OCI-LY3 (cell line): ENCODE measurements around the gene DPYSL3.

Experiments used
- H2AFZ ChIP-seq: fragments of 200-600, 300-600 bp; shearing (Covaris generic); 2 replicates; pipeline ENCODE4 v1.6.0; 2014; ENCODE audit warnings: antibody characterized with exemption, low read depth, low read length
- H3K27ac ChIP-seq: fragments of 200-600, 300-600 bp; sonication (generic); 2 replicates; pipeline ENCODE4 v1.5.1; 2014; ENCODE audit warnings: mild to moderate bottlenecking, low read length, moderate library complexity, mixed read lengths
- H3K27me3 ChIP-seq: fragments of 200-600, 300-600 bp; sonication (generic); 2 replicates; pipeline ENCODE4 v1.6.1; 2014; ENCODE audit warnings: low read depth, low read length, mixed read lengths
- H3K36me3 ChIP-seq: fragments of 200-600, 300-600 bp; sonication (generic); replicated peaks from 2 replicates; pipeline ENCODE3; 2014; ENCODE audit warnings: low read depth, low read length, mixed read lengths
- H3K4me1 ChIP-seq: fragments of 300-600, 200-600 bp; sonication (generic); 2 replicates; pipeline ENCODE4 v1.6.1; 2014; ENCODE audit warnings: low read length, mixed read lengths
- H3K4me2 ChIP-seq: fragments of 200-600, 300-600 bp; sonication (generic); 2 replicates; pipeline ENCODE4 v1.6.1; 2014; ENCODE audit warnings: low read length, mixed read lengths
- H3K4me3 ChIP-seq: fragments of 300-600, 200-600 bp; sonication (generic); 2 replicates; pipeline ENCODE4 v1.5.1; 2014; ENCODE audit warnings: antibody characterized with exemption, mild to moderate bottlenecking, low read length, moderate library complexity
- H3K79me2 ChIP-seq: fragments of 300-600, 200-600 bp; shearing (Covaris generic); 2 replicates; pipeline ENCODE4 v1.6.1; 2014; ENCODE audit warnings: mild to moderate bottlenecking, low read length, mixed read lengths
- H3K9ac ChIP-seq: fragments of 300-600, 200-600 bp; shearing (Covaris generic); 2 replicates; pipeline ENCODE4 v1.6.0; 2014; ENCODE audit warnings: mild to moderate bottlenecking, low read length, moderate library complexity
- H3K9me3 ChIP-seq: fragments of 200-600, 300-600 bp; shearing (Covaris generic); 2 replicates; pipeline ENCODE4 v1.6.1; 2014; ENCODE audit warnings: low read length, mixed read lengths; ENCODE audit not compliant: insufficient read depth
- H4K20me1 ChIP-seq: fragments of 200-600, 300-600 bp; sonication (generic); 2 replicates; pipeline ENCODE4 v1.6.1; 2016; ENCODE audit warnings: low read length, mixed read lengths; ENCODE audit not compliant: insufficient read depth
- CTCF ChIP-seq: fragments of 200-600, 300-600 bp; sonication (generic); IDR thresholded peaks from 2 replicates; pipeline ENCODE4 v1.5.1; 2014; ENCODE audit warnings: antibody characterized with exemption, low read length, low read depth
- EZH2phosphoT487 ChIP-seq: fragments of 200-600 bp; shearing (Covaris generic); IDR thresholded peaks from 2 replicates; pipeline ENCODE4 v1.6.1; 2018; ENCODE audit warnings: antibody characterized with exemption, mixed run types, low read depth

The DPYSL3 gene

GRCh38 chr5:147445090-147445489, 64.8 kb downstream of the DPYSL3 start:
- Histone ChIP-seq H3K27ac (no peak overlapping the region), H3K79me2 (no peaks in the 10 kb centered on the region), H2AFZ (no peak overlapping the region), H3K9me3 (no peaks in the 10 kb centered on the region), H3K4me2 (no peak overlapping the region), H3K36me3 (no peaks in the 10 kb centered on the region), H4K20me1 (no peaks in the 10 kb centered on the region), H3K9ac (no peak overlapping the region), H3K4me1 (no peaks in the 10 kb centered on the region), H3K4me3 (no peak overlapping the region), H3K27me3 (no peaks in the 10 kb centered on the region)
- TF ChIP-seq EZH2phosphoT487 = no peak
- TF ChIP-seq CTCF = no peak

- H3K79me2 ChIP-seq = no peaks in the 10 kb centered on the region
- no peaks in the 10 kb centered on the region for H3K36me3 ChIP-seq
- H2AFZ ChIP-seq = no peak overlapping the region
- H3K27me3 ChIP-seq = no peaks in the 10 kb centered on the region
- H3K4me1 ChIP-seq = no peaks in the 10 kb centered on the region
- TF ChIP-seq EZH2phosphoT487 = no peak
- no peak for TF ChIP-seq CTCF
- H3K9me3 ChIP-seq = no peaks in the 10 kb centered on the region
- H3K27ac ChIP-seq = no peak overlapping the region
- H3K4me2 ChIP-seq = no peak overlapping the region
- H3K9ac ChIP-seq = no peak overlapping the region
- no peak overlapping the region for H3K4me3 ChIP-seq
- no peaks in the 10 kb centered on the region for H4K20me1 ChIP-seq
Observed at GRCh38 chr5:147442224-147442623, 67.6 kb downstream of the DPYSL3 start.

DNA sequence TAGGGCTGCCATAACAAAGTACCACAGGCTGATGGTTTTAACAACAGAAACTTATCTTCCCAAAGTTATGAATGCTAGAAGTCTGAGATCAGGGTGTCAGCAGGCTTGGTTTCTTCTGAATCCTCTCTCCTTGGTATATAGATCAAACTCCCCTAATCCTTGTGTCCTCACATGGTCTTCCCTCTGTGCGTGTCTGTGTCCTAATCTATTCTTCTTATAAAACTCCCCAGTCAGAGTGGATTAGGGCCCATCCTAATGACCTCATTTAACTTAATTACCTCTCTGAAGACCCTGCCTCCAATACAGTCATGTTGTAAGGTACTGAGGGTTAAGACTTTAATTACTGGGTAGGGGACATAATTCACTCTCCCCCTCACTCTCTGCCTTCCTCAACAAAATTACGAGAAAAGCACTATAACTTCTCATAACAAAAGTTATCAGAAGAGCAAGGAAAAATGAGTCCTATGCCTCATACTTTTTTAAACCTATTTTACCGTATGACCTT, 68.6 kb downstream of the DPYSL3 start:
- Histone ChIP-seq H4K20me1 (no peaks in the 10 kb centered on the region), H3K4me1 (no peaks in the 10 kb centered on the region), H3K79me2 (no peaks in the 10 kb centered on the region), H2AFZ (no peak overlapping the region), H3K27me3 (no peaks in the 10 kb centered on the region), H3K9me3 (no peaks in the 10 kb centered on the region), H3K27ac (no peak overlapping the region), H3K4me3 (no peak overlapping the region), H3K9ac (no peak overlapping the region), H3K4me2 (no peak overlapping the region), H3K36me3 (no peaks in the 10 kb centered on the region)
- TF ChIP-seq EZH2phosphoT487 (no peak), CTCF (no peak)

- H3K27ac ChIP-seq = no peak overlapping the region
- no peak overlapping the region for H3K4me2 ChIP-seq
- no peaks in the 10 kb centered on the region for H3K79me2 ChIP-seq
- no peaks in the 10 kb centered on the region for H3K9me3 ChIP-seq
- no peak overlapping the region for H3K4me3 ChIP-seq
- H3K27me3 ChIP-seq = no peaks in the 10 kb centered on the region
- TF ChIP-seq CTCF = no peak
- no peak for TF ChIP-seq EZH2phosphoT487
- H3K9ac ChIP-seq = no peak overlapping the region
- H3K4me1 ChIP-seq = no peaks in the 10 kb centered on the region
- H2AFZ ChIP-seq = no peak overlapping the region
- H4K20me1 ChIP-seq = no peaks in the 10 kb centered on the region
- no peaks in the 10 kb centered on the region for H3K36me3 ChIP-seq
Observed at GRCh38 chr5:147439254-147439653, 70.6 kb downstream of the DPYSL3 start.
